ENCODE data around the gene ATP6V0C.
"Not testable (repeated sequence)": the region's sequence is repeated elsewhere in the genome, so short reads cannot be mapped to it uniquely, and the experiment has no call there.

ATP6V0C gene

GRCh38 chr16:2529961-2530628, 16.3 kb downstream of the ATP6V0C start:
- DNase-seq: no peak

- DNase-seq: no peak
Observed at GRCh38 chr16:2530629-2531318, 17.0 kb downstream of the ATP6V0C start.

GRCh38 chr16:2531371-2531695, 17.6 kb downstream of the ATP6V0C start, which contains the start of gene CEMP1:
Gene CEMP1, minus strand, starts transcription at chr16:2531408. Its CDS starts 335 bp downstream, at chr16:2531073.
- no peak for DNase-seq

- peak; percentile 95 to 97 for DNase-seq
Observed at GRCh38 chr16:2531696-2532493, 18.1 kb downstream of the ATP6V0C start.

GRCh38 chr16:2532494-2533141, 18.9 kb downstream of the ATP6V0C start:
- DNase-seq: peak; percentile 24 to 44

- DNase-seq: not testable (repeated sequence)
Observed at GRCh38 chr16:2533142-2533755, 19.5 kb downstream of the ATP6V0C start.

GRCh38 chr16:2533912-2534311, 20.2 kb downstream of the ATP6V0C start:
- no peak for DNase-seq

- DNase-seq: not testable (repeated sequence)
Observed at GRCh38 chr16:2534335-2534734, 20.6 kb downstream of the ATP6V0C start.

- DNase-seq: no peak
Observed at GRCh38 chr16:2535625-2536013, 21.9 kb downstream of the ATP6V0C start.

- peak; percentile 84 to 90 for DNase-seq
Observed at GRCh38 chr16:2537451-2538379, 24.0 kb downstream of the ATP6V0C start, which contains the start of gene PDPK1. Gene PDPK1, plus strand, starts transcription at chr16:2538021. Its CDS starts 92 bp downstream, at chr16:2538113.

GRCh38 chr16:2539192-2539844, 25.6 kb downstream of the ATP6V0C start:
- not testable (repeated sequence) for DNase-seq

- not testable (repeated sequence) for DNase-seq
Observed at GRCh38 chr16:2539845-2540458, 26.2 kb downstream of the ATP6V0C start.

- DNase-seq: not testable (repeated sequence)
Observed at GRCh38 chr16:2540912-2541311, 27.2 kb downstream of the ATP6V0C start.

GRCh38 chr16:2541409-2541808, 27.7 kb downstream of the ATP6V0C start:
- DNase-seq: not testable (repeated sequence)

GRCh38 chr16:2543771-2544170, 30.0 kb downstream of the ATP6V0C start:
- DNase-seq: not testable (repeated sequence)

GRCh38 chr16:2550283-2550878, 36.6 kb downstream of the ATP6V0C start:
- not testable (repeated sequence) for DNase-seq

- not testable (repeated sequence) for DNase-seq
Observed at GRCh38 chr16:2551420-2551889, 37.7 kb downstream of the ATP6V0C start.

- not testable (repeated sequence) for DNase-seq
Observed at GRCh38 chr16:2554709-2555425, 41.1 kb downstream of the ATP6V0C start.

GRCh38 chr16:2557150-2557549, 43.4 kb downstream of the ATP6V0C start:
- DNase-seq: not testable (repeated sequence)

Data from SHP77 (cell line).